HEK293 (cell line): ENCODE results near the gene CPNE5.

Experiments used
- CTCF ChIA-PET: fragments of 350-600 bp; formaldehyde crosslinking; extraction: SDS; loops from one replicate; lab custom pipeline; 2021; ENCODE audit warnings: antibody characterized with exemption; lab: Yijun Ruan, JAX
- POLR2A ChIA-PET: fragments of 300-600 bp; formaldehyde crosslinking; extraction: SDS; loops from one replicate; lab custom pipeline; 2020; ENCODE audit warnings: antibody characterized with exemption, inconsistent platforms; lab: Yijun Ruan, JAX
- H3K27ac ChIP-seq: fragments of 200-500 bp; sonication (Bioruptor generic); 2 replicates; pipeline ENCODE4 v1.5.1; 2014; ENCODE audit warnings: low read depth, low read length, control low read depth, inconsistent platforms; ENCODE audit errors: extremely low read depth
- H3K36me3 ChIP-seq, 2 experiments: fragments of 200-500 bp in 1 of 2; sonication (Bioruptor generic) in 1 of 2; 1 replicate in 1 of 2; 2 replicates in 1 of 2; pipeline ENCODE4 v1.5.1; 2014 to 2017; ENCODE audit warnings: inconsistent platforms in 2 of 2, low read length in 2 of 2; ENCODE audit not compliant: control insufficient read depth in 2 of 2, insufficient read depth in 1 of 2
- H3K4me1 ChIP-seq: fragments of 200-500 bp; sonication (Bioruptor generic); 2 replicates; pipeline ENCODE4 v1.5.1; 2014; ENCODE audit warnings: mild to moderate bottlenecking, low read length, inconsistent platforms; ENCODE audit not compliant: control insufficient read depth, insufficient read depth
- H3K4me3 ChIP-seq: 2 replicates; pipeline ENCODE4 v1.5.1; 2011; ENCODE audit warnings: low read depth, mild to moderate bottlenecking, control low read depth, low read length, moderate library complexity
- H3K9me3 ChIP-seq: fragments of 200-500 bp; sonication (Bioruptor generic); 2 replicates; pipeline ENCODE4 v1.5.1; 2014; ENCODE audit warnings: low read depth, low read length, inconsistent platforms; ENCODE audit not compliant: control insufficient read depth, insufficient read depth
- GLI2 ChIP-seq: fragments of 450-650 bp; formaldehyde crosslinking; IDR thresholded peaks from 2 replicates; pipeline ENCODE4; 2017; ENCODE audit warnings: missing biosample characterization, missing genetic modification characterization, low read depth, borderline replicate concordance
- MZF1 ChIP-seq: fragments of 450-650 bp; formaldehyde crosslinking; IDR thresholded peaks from 2 replicates; pipeline ENCODE4 v1.5.1; 2017; ENCODE audit warnings: missing biosample characterization, missing genetic modification characterization, borderline replicate concordance
- PATZ1 ChIP-seq: fragments of 450-650 bp; formaldehyde crosslinking; IDR thresholded peaks from 2 replicates; pipeline ENCODE4 v1.5.1; 2016; ENCODE audit warnings: missing biosample characterization, missing genetic modification characterization
- SP2 ChIP-seq: fragments of 450-650 bp; formaldehyde crosslinking; IDR thresholded peaks from 2 replicates; pipeline ENCODE4 v1.5.1; 2016; ENCODE audit warnings: missing biosample characterization, missing genetic modification characterization
- ZNF138 ChIP-seq: fragments of 450-650 bp; formaldehyde crosslinking; IDR thresholded peaks from 2 replicates; pipeline ENCODE4 v1.5.1; 2016; ENCODE audit warnings: missing biosample characterization, missing genetic modification characterization, borderline replicate concordance

CPNE5 gene

DNA sequence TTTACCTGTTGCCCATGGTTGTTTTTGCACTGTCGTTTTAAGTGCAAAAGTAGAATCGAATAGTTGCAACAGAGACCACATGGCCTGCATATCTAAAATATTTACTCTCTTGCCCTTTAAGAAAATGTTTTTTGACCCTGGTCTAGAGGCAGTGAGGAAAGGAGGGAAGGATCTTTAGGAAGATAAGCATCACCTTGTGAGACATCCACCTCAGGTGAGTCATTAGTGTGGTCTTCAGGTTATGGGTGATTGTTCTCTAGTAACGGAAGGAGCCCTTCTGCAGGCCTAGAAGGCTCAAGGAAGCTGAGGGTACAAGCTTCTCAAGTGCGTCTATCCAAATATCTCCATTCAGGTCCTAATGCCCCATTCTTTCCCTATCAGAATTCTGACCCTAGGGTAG is 148.2 kb downstream of the CPNE5 start:
- Histone ChIP-seq H3K27ac (no peak overlapping the region), H3K36me3 (peaks cover 7 to 15% of the 10 kb centered on the region in 2 experiments), H3K4me1 (no peaks in the 10 kb centered on the region), H3K4me3 (no peak overlapping the region), H3K9me3 (no peaks in the 10 kb centered on the region)
- ChIA-PET POLR2A (interaction anchor here (1.4 to 2.5 kb wide), 2 partner anchors 12 to 24 kb away, joined by 4 to 11 read pairs; partner anchors contain the start of gene CDKN1A), CTCF (interaction anchor here (1.1 to 1.7 kb wide), 3 partner anchors 10 to 70 kb away, joined by 3 to 5 read pairs (median 4); no protein-coding TSS in a partner anchor)
- TF ChIP-seq ZNF138 (tag by site-specific recombination) (no peak), GLI2 (tag by site-specific recombination) (no peak), PATZ1 (tag by site-specific recombination) (no peak), MZF1 (tag by site-specific recombination) (no peak), SP2 (tag by site-specific recombination) (no peak)
